Esophagus muscularis mucosa (tissue), 4 donors: ENCODE data around the gene AAK1. TPM values are rescaled to one million over a fixed set of nuclear protein-coding genes. Genes with fewer than 3 reads are reported as not detected.
"Not testable (repeated sequence)": the region's sequence is repeated elsewhere in the genome, so short reads cannot be mapped to it uniquely, and the experiment has no call there.

ENCODE experiments used
- DNase-seq: peaks from one replicate; pipeline ENCODE4 v3.0.0-alpha.2; 2017; ENCODE audit errors: extremely low spot score
- H3K27ac ChIP-seq, 4 donors: fragments of 200-600 bp; sonication (generic); replicated peaks in 1 of 4; 1 replicate in 3 of 4; 2 replicates in 1 of 4; pipeline ENCODE4 v1.5.1; 2016 to 2019; ENCODE audit warnings: mild to moderate bottlenecking in 1 of 4
- H3K27me3 ChIP-seq, 4 donors: fragments of 200-600 bp; sonication (generic); one replicate each; pipeline versions ENCODE4 v1.5.1 to v1.6.0; 2016 to 2019
- H3K36me3 ChIP-seq, 4 donors: fragments of 200-600 bp; sonication (generic); one replicate each; pipeline ENCODE4 v1.5.1; 2016 to 2019
- H3K4me1 ChIP-seq, 4 donors: fragments of 200-600 bp; sonication (generic); one replicate each; pipeline ENCODE4 v1.5.1; 2016 to 2019
- H3K4me3 ChIP-seq, 4 donors: fragments of 200-600 bp; sonication (generic); 1 replicate in 2 of 4; 2 replicates in 2 of 4; pipeline ENCODE4 v1.5.1; 2016 to 2019; ENCODE audit warnings: mild to moderate bottlenecking in 4 of 4, moderate library complexity in 1 of 4
- H3K9me3 ChIP-seq, 4 donors: fragments of 200-600 bp; sonication (generic); 1 replicate in 3 of 4; 2 replicates in 1 of 4; pipeline ENCODE4 v1.5.1; 2016 to 2019
- EP300 ChIP-seq: sonication (generic); formaldehyde crosslinking; IDR thresholded peaks from one replicate; pipeline ENCODE4 v1.6.1; 2017; ENCODE audit warnings: antibody characterized with exemption
- POLR2A ChIP-seq: fragments of 450-650 bp; IDR thresholded peaks from one replicate; pipeline ENCODE4 v1.6.1; 2017; ENCODE audit warnings: antibody characterized with exemption, moderate library complexity, mild to moderate bottlenecking, low read depth
- POLR2AphosphoS5 ChIP-seq, 2 donors: sonication (generic); formaldehyde crosslinking; IDR thresholded peaks; one replicate each; pipeline ENCODE4 v1.6.1; 2017; ENCODE audit warnings: antibody characterized with exemption in 2 of 2
- WGBS: methylation state at CpG from one replicate; pipeline ENCODE4 v1.1.5; 2018; 5-methylcytosine and 5-hydroxymethylcytosine counted together
- intact Hi-C: fragments of 100-400 bp; cut with DNase I; formaldehyde crosslinking; loops from one replicate; pipeline ENCODE4 v1.15.1; 2023
- total RNA-seq, 4 donors: library from RNA; depleted of rRNA; stranded (reverse); fragments of >200 nt; gene quantifications; one replicate each; pipeline versions ENCODE4 v1.1.0 to v1.2.1, GENCODE V29; 2016
- TF ChIP-seq, protein P1 (sequence below), 3 experiments: fragments of 200-600 bp in 2 of 3; fragments of 450-650 bp in 1 of 3; sonication (generic) in 2 of 3; IDR thresholded peaks; one replicate each; pipeline ENCODE4 v1.5.1; 2017 to 2019; ENCODE audit warnings: antibody characterized with exemption in 3 of 3, mild to moderate bottlenecking in 2 of 3, moderate library complexity in 1 of 3

Gene AAK1
- total RNA-seq, 4 donors from 2014 or later: 27.8 to 53.2 (median 41.9) TPM

- Histone ChIP-seq H3K27me3 (no peaks in the 10 kb centered on the region), H3K9me3 (no peaks in the 10 kb centered on the region), H3K36me3 (no peaks in the 10 kb centered on the region), H3K27ac (no peak overlapping the region), H3K4me1 (peaks cover 33 to 46% (median 38%) of the 10 kb centered on the region in 4 donors), H3K4me3 (no peak overlapping the region)
- no peak for DNase-seq
- TF ChIP-seq POLR2AphosphoS5 (IDR thresholded peaks at IDR 0.05) (no peak), POLR2A (no peak), EP300 (no peak)
- TF ChIP-seq, protein P1, sequence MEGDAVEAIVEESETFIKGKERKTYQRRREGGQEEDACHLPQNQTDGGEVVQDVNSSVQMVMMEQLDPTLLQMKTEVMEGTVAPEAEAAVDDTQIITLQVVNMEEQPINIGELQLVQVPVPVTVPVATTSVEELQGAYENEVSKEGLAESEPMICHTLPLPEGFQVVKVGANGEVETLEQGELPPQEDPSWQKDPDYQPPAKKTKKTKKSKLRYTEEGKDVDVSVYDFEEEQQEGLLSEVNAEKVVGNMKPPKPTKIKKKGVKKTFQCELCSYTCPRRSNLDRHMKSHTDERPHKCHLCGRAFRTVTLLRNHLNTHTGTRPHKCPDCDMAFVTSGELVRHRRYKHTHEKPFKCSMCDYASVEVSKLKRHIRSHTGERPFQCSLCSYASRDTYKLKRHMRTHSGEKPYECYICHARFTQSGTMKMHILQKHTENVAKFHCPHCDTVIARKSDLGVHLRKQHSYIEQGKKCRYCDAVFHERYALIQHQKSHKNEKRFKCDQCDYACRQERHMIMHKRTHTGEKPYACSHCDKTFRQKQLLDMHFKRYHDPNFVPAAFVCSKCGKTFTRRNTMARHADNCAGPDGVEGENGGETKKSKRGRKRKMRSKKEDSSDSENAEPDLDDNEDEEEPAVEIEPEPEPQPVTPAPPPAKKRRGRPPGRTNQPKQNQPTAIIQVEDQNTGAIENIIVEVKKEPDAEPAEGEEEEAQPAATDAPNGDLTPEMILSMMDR (IDR thresholded peaks at IDR 0.05): no peak
- 78% methylated on average over 4 of the region's 4 CpGs for WGBS
- intact Hi-C loops: no loop called here
These were observed 27.6 kb downstream of the AAK1 start for GRCh38 chr2:69615969-69616368.

- TF ChIP-seq, protein P1 (IDR thresholded peaks at IDR 0.05): no peak
- no peak for TF ChIP-seq EP300
- TF ChIP-seq POLR2AphosphoS5 (IDR thresholded peaks at IDR 0.05): no peak
- no peak for TF ChIP-seq POLR2A
- intact Hi-C loops: no loop called here
- no peaks in the 10 kb centered on the region for H3K27me3 ChIP-seq
- H3K4me1 ChIP-seq: peaks cover 25 to 38% (median 31%) of the 10 kb centered on the region in 4 donors
- DNase-seq: no peak
- WGBS: 89% methylated on average over 7 of the region's 7 CpGs
- H3K27ac ChIP-seq: no peak overlapping the region
- no peaks in the 10 kb centered on the region for H3K9me3 ChIP-seq
- H3K4me3 ChIP-seq: no peak overlapping the region
- H3K36me3 ChIP-seq: no peaks in the 10 kb centered on the region
These were observed 28.4 kb downstream of the AAK1 start for GRCh38 chr2:69615078-69615625.

GRCh38 chr2:69612707-69613106 lies 30.8 kb downstream of the AAK1 start:
- TF ChIP-seq POLR2AphosphoS5 (IDR thresholded peaks at IDR 0.05) (no peak), POLR2A (no peak), EP300 (no peak)
- TF ChIP-seq, protein P1 (IDR thresholded peaks at IDR 0.05): no peak
- Histone ChIP-seq H3K27me3 (no peaks in the 10 kb centered on the region), H3K36me3 (no peaks in the 10 kb centered on the region), H3K4me1 (peaks cover 9 to 26% (median 15%) of the 10 kb centered on the region in 4 donors), H3K4me3 (no peak overlapping the region), H3K9me3 (no peaks in the 10 kb centered on the region), H3K27ac (no peak overlapping the region)
- DNase-seq: no peak
- intact Hi-C loops: no loop called here

DNA sequence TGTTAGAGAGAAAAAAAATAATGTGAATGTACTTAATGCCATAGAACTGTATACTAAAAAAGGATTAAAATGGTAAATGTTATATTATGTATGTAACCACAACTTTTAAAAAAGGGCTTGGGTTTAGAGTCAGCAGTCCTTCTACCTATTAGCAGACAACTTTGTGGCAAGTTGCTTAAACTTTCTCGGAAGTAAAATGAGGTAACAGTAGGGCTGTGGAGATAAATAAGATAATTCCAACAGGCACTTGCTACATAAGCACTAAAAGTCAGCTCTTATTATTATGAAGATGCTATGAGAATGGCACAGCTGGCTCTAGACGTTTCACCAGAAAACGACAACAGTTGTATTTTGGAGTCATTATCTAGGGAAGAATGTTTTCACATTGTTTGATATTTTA lies 31.3 kb downstream of the AAK1 start:
- Histone ChIP-seq H3K36me3 (no peaks in the 10 kb centered on the region), H3K4me1 (peaks cover 11 to 27% (median 13%) of the 10 kb centered on the region in 4 donors), H3K4me3 (no peak overlapping the region), H3K27me3 (no peaks in the 10 kb centered on the region), H3K27ac (no peak overlapping the region), H3K9me3 (no peaks in the 10 kb centered on the region)
- intact Hi-C loops: no loop called here
- 92% methylated on average over 3 of the region's 3 CpGs for WGBS
- TF ChIP-seq EP300 (no peak), POLR2AphosphoS5 (IDR thresholded peaks at IDR 0.05) (no peak), POLR2A (no peak)
- TF ChIP-seq, protein P1 (IDR thresholded peaks at IDR 0.05): no peak
- DNase-seq: no peak

DNA sequence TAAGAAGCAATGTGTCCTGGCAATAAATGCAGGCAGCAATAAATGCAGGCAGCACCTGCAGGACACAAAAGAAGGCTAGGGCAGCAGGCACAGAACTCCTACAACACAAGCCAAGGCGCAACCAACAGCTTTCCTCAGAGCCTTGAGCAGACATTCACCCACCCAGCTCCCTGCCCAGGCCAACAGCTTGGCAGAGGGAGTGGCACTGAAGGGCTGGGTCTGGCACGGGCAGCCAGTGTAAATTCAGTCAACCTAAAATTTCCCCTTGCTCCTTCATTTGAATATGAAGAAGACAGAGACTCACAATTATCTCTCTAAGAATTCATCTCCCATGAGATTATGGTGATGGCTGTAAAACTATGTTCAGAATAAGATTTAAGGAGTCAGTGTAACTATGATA lies 35.4 kb downstream of the AAK1 start:
- no peak overlapping the region for H3K27ac ChIP-seq
- 95% methylated on average over 2 of the region's 2 CpGs for WGBS
- intact Hi-C loops: no loop called here
- DNase-seq: no peak
- H3K4me1 ChIP-seq: peaks cover 5 to 29% (median 22%) of the 10 kb centered on the region in 4 donors
- H3K36me3 ChIP-seq: no peaks in the 10 kb centered on the region
- no peak overlapping the region for H3K4me3 ChIP-seq
- H3K9me3 ChIP-seq: no peaks in the 10 kb centered on the region
- no peak for TF ChIP-seq EP300
- no peak for TF ChIP-seq POLR2AphosphoS5 (IDR thresholded peaks at IDR 0.05)
- TF ChIP-seq, protein P1 (IDR thresholded peaks at IDR 0.05): no peak
- no peak for TF ChIP-seq POLR2A
- no peaks in the 10 kb centered on the region for H3K27me3 ChIP-seq

DNA sequence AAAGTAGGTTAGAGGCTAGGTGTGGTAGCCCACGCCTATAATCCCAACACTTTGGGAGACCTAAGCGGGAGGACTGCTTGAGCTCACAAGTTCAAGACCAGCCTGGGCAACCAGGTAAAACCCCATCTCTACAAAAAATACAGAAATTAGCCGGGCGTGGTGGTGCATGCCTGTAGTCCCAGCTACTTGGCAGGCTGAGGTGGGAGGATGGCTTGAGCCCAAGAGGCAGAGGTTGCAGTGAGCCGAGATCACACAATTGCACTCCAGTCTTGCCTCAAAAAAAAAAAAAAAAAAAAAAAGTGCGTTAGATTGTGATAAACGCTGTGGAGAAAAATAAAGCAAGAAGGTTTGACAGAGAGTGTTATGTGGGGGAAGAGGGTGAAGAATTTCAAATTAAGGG lies 36.8 kb downstream of the AAK1 start:
- H3K36me3 ChIP-seq, H3K4me3 ChIP-seq, intact Hi-C loops, DNase-seq, H3K27ac ChIP-seq, H3K9me3 ChIP-seq, H3K27me3 ChIP-seq: not testable (repeated sequence)
- 90% methylated on average over 7 of the region's 7 CpGs for WGBS
- H3K4me1 ChIP-seq: peaks cover 5 to 32% (median 22%) of the 10 kb centered on the region in 4 donors
